HepG2 (cell line): ENCODE measurements around the gene STMN3. TPM values are rescaled to one million over a fixed set of nuclear protein-coding genes. Genes with fewer than 3 reads are reported as not detected.

ENCODE experiments used
- ADNP ChIP-seq: sonication (generic); formaldehyde crosslinking; IDR thresholded peaks from 2 replicates; pipeline ENCODE4 v1.4.0; 2020; ENCODE audit warnings: missing genetic modification reagents
- FOXK1 ChIP-seq: sonication (generic); formaldehyde crosslinking; IDR thresholded peaks from 2 replicates; pipeline ENCODE4 v1.4.0; 2020; ENCODE audit warnings: low read depth, missing genetic modification reagents, borderline replicate concordance
- GZF1 ChIP-seq: sonication (generic); formaldehyde crosslinking; IDR thresholded peaks from 2 replicates; pipeline ENCODE4 v1.5.1; 2020; ENCODE audit warnings: mild to moderate bottlenecking, missing genetic modification reagents
- KDM2A ChIP-seq: sonication (generic); formaldehyde crosslinking; IDR thresholded peaks from 2 replicates; pipeline ENCODE4 v1.4.0; 2020; ENCODE audit warnings: low read depth, missing genetic modification reagents, borderline replicate concordance
- KDM4B ChIP-seq: sonication (generic); formaldehyde crosslinking; IDR thresholded peaks from 2 replicates; pipeline ENCODE4 v1.4.0; 2020; ENCODE audit warnings: missing genetic modification reagents
- MEIS2 ChIP-seq: sonication (generic); formaldehyde crosslinking; IDR thresholded peaks from 2 replicates; pipeline ENCODE4 v1.9.0; 2021; ENCODE audit warnings: mild to moderate bottlenecking, missing genetic modification reagents
- TAF1 ChIP-seq: sonication (generic); formaldehyde crosslinking; IDR thresholded peaks from 2 replicates; pipeline ENCODE4 v1.4.0; 2020; ENCODE audit warnings: missing genetic modification reagents
- TARDBP ChIP-seq: sonication (generic); formaldehyde crosslinking; IDR thresholded peaks from 2 replicates; pipeline ENCODE4 v1.8.0; 2022; ENCODE audit warnings: mild to moderate bottlenecking, missing genetic modification reagents
- TOPORS ChIP-seq: sonication (generic); formaldehyde crosslinking; IDR thresholded peaks from 2 replicates; pipeline ENCODE4 v1.8.0; 2023; ENCODE audit warnings: mild to moderate bottlenecking, missing genetic modification reagents
- WIZ ChIP-seq: sonication (generic); formaldehyde crosslinking; IDR thresholded peaks from 2 replicates; pipeline ENCODE4 v1.5.1; 2020; ENCODE audit warnings: mild to moderate bottlenecking, missing genetic modification reagents
- ZC3H13 ChIP-seq: sonication (generic); formaldehyde crosslinking; IDR thresholded peaks from 2 replicates; pipeline ENCODE4 v1.8.1; 2023; ENCODE audit warnings: mild to moderate bottlenecking, missing genetic modification reagents, moderate library complexity
- ZFP36L1 ChIP-seq: sonication (generic); formaldehyde crosslinking; IDR thresholded peaks from 2 replicates; pipeline ENCODE4 v1.8.0; 2022; ENCODE audit warnings: mild to moderate bottlenecking, missing genetic modification reagents, moderate library complexity
- ZNF138 ChIP-seq: sonication (generic); formaldehyde crosslinking; IDR thresholded peaks from 2 replicates; pipeline ENCODE4 v1.5.0; 2020; ENCODE audit warnings: mild to moderate bottlenecking, low read depth, missing genetic modification reagents
- ZNF317 ChIP-seq: sonication (generic); formaldehyde crosslinking; IDR thresholded peaks from 2 replicates; pipeline ENCODE4 v1.5.0; 2020; ENCODE audit warnings: mild to moderate bottlenecking, missing genetic modification reagents
- ZNF598 ChIP-seq: sonication (generic); formaldehyde crosslinking; IDR thresholded peaks from 2 replicates; pipeline ENCODE4 v1.5.1; 2020; ENCODE audit warnings: mild to moderate bottlenecking, missing genetic modification reagents, borderline replicate concordance
- ZNF75D ChIP-seq: sonication (generic); formaldehyde crosslinking; IDR thresholded peaks from 2 replicates; pipeline ENCODE4 v1.8.1; 2023; ENCODE audit warnings: missing genetic modification reagents, mild to moderate bottlenecking, borderline replicate concordance
- ZSCAN29 ChIP-seq: sonication (generic); formaldehyde crosslinking; conservative IDR thresholded peaks from 2 replicates; pipeline ENCODE4 v1.4.0; 2020; ENCODE audit warnings: mild to moderate bottlenecking, missing genetic modification reagents
- polyA plus RNA-seq, 8 experiments: library from polyadenylated mRNA; depleted of rRNA in 3 of 8; stranded (reverse) in 7 of 8; unstranded in 1 of 8; fragments of >200 nt; fragmentation: Illumina TruSeq in 4 of 8; extraction: Trizol in 4 of 8; gene quantifications; 2 replicates each; pipeline versions ENCODE4 v1.2.1 to v1.2.3, GENCODE V29; 2011 to 2016; ENCODE audit warnings: low read depth in 4 of 8, missing spikeins in 1 of 8, mixed read lengths in 1 of 8; ENCODE audit not compliant: insufficient read depth in 1 of 8
- total RNA-seq, 5 experiments: library from RNA; depleted of rRNA; stranded (reverse); fragments of >200 nt; fragmentation: Illumina TruSeq; extraction: Trizol; gene quantifications; 2 replicates each; pipeline ENCODE4 v1.2.3, GENCODE V29; 2016; ENCODE audit warnings: low read depth in 1 of 5
- TF ChIP-seq, protein P1 (sequence below): sonication (generic); formaldehyde crosslinking; IDR thresholded peaks from 2 replicates; pipeline ENCODE4 v1.8.0; 2023; ENCODE audit warnings: mild to moderate bottlenecking, missing genetic modification reagents
- TF ChIP-seq, protein P2 (sequence below): IDR thresholded peaks from 2 replicates; pipeline ENCODE4 v1.6.1; 2016; ENCODE audit warnings: low read depth, control low read depth
- TF ChIP-seq, protein P3 (sequence below): sonication (generic); formaldehyde crosslinking; IDR thresholded peaks from 2 replicates; pipeline ENCODE4 v1.5.1; 2020; ENCODE audit warnings: mild to moderate bottlenecking, missing genetic modification reagents, borderline replicate concordance
- TF ChIP-seq, protein P4 (sequence below): sonication (generic); formaldehyde crosslinking; IDR thresholded peaks from 2 replicates; pipeline ENCODE4 v1.4.0; 2020; ENCODE audit warnings: missing genetic modification reagents

STMN3 gene
- total and polyA plus RNA-seq, 2 of the 13 experiments (the other 11 are each of a cell fraction or from before 2014, with no cell fraction given) = 21.0 to 48.3 TPM

DNA sequence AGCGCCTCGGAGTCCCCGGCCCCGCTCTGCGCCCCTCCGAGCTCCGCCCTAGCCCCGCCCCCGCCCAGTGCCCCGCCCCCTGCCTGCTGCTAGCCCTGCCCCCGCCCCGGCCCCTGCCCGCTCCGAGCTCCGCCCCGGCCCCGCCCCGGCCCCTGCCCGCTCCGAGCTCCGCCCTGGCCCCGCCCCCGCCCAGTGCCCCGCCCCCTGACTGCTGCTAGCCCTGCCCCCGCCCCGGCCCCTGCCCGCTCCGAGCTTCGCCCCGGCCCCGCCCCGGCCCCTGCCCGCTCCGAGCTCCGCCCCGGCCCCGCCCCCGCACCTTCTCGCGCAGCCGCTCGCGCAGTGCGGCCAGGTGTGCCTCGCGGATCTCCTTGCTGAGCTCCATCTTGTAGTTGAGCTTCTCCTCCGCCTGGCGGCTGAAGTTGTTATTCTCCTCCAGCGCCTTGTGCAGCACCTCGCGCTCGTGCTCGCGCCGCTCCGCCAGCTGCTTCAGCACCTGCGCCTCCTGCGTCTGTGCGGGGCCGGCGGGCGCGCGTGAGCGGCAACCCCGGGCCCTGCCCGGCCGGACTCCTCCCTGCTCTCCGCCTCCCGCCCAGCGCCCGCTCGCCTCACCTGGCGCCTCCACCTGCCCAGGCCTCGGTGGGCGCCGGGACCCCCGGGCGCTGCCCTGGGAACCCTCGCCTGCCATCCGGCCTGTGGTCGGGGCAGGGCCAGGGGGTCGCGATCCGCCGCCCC is 11.3 kb downstream of the STMN3 start (continued):
- TF ChIP-seq ZC3H13 (CRISPR knock-in tag) (peak; percentile 86; the same call in 1 of the 2 replicates), FOXK1 (peak; percentile 50; the same call in 1 of the 2 replicates), TAF1 (CRISPR knock-in tag) (peak; percentile 74), KDM4B (CRISPR knock-in tag) (peak; percentile 86; the same call in 1 of the 2 replicates), MEIS2 (CRISPR knock-in tag) (no peak; the same call in 1 of the 2 replicates), KDM2A (CRISPR knock-in tag) (peak; percentile 86), ZNF138 (CRISPR knock-in tag) (no peak), ZNF75D (CRISPR knock-in tag) (no peak), TOPORS (CRISPR knock-in tag) (no peak), WIZ (CRISPR knock-in tag) (peak; percentile 75; the same call in 1 of the 2 replicates), ZFP36L1 (CRISPR knock-in tag) (no peak), ZNF598 (CRISPR knock-in tag) (no peak), ZSCAN29 (CRISPR knock-in tag) (no peak), ZNF317 (CRISPR knock-in tag) (no peak), ADNP (CRISPR knock-in tag) (no peak), TARDBP (CRISPR knock-in tag) (peak; percentile 41; the same call in 1 of the 2 replicates), GZF1 (no peak)
- TF ChIP-seq, protein P1, sequence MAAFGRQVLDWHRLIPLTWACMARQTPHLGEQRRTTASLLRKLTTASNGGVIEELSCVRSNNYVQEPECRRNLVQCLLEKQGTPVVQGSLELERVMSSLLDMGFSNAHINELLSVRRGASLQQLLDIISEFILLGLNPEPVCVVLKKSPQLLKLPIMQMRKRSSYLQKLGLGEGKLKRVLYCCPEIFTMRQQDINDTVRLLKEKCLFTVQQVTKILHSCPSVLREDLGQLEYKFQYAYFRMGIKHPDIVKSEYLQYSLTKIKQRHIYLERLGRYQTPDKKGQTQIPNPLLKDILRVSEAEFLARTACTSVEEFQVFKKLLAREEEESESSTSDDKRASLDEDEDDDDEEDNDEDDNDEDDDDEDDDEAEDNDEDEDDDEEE (CRISPR knock-in tag) = peak; percentile 85; the same call in 1 of the 2 replicates
- TF ChIP-seq, protein P2, sequence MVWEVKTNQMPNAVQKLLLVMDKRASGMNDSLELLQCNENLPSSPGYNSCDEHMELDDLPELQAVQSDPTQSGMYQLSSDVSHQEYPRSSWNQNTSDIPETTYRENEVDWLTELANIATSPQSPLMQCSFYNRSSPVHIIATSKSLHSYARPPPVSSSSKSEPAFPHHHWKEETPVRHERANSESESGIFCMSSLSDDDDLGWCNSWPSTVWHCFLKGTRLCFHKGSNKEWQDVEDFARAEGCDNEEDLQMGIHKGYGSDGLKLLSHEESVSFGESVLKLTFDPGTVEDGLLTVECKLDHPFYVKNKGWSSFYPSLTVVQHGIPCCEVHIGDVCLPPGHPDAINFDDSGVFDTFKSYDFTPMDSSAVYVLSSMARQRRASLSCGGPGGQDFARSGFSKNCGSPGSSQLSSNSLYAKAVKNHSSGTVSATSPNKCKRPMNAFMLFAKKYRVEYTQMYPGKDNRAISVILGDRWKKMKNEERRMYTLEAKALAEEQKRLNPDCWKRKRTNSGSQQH (CRISPR knock-in tag) = no peak
- TF ChIP-seq, protein P3, sequence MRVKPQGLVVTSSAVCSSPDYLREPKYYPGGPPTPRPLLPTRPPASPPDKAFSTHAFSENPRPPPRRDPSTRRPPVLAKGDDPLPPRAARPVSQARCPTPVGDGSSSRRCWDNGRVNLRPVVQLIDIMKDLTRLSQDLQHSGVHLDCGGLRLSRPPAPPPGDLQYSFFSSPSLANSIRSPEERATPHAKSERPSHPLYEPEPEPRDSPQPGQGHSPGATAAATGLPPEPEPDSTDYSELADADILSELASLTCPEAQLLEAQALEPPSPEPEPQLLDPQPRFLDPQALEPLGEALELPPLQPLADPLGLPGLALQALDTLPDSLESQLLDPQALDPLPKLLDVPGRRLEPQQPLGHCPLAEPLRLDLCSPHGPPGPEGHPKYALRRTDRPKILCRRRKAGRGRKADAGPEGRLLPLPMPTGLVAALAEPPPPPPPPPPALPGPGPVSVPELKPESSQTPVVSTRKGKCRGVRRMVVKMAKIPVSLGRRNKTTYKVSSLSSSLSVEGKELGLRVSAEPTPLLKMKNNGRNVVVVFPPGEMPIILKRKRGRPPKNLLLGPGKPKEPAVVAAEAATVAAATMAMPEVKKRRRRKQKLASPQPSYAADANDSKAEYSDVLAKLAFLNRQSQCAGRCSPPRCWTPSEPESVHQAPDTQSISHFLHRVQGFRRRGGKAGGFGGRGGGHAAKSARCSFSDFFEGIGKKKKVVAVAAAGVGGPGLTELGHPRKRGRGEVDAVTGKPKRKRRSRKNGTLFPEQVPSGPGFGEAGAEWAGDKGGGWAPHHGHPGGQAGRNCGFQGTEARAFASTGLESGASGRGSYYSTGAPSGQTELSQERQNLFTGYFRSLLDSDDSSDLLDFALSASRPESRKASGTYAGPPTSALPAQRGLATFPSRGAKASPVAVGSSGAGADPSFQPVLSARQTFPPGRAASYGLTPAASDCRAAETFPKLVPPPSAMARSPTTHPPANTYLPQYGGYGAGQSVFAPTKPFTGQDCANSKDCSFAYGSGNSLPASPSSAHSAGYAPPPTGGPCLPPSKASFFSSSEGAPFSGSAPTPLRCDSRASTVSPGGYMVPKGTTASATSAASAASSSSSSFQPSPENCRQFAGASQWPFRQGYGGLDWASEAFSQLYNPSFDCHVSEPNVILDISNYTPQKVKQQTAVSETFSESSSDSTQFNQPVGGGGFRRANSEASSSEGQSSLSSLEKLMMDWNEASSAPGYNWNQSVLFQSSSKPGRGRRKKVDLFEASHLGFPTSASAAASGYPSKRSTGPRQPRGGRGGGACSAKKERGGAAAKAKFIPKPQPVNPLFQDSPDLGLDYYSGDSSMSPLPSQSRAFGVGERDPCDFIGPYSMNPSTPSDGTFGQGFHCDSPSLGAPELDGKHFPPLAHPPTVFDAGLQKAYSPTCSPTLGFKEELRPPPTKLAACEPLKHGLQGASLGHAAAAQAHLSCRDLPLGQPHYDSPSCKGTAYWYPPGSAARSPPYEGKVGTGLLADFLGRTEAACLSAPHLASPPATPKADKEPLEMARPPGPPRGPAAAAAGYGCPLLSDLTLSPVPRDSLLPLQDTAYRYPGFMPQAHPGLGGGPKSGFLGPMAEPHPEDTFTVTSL = no peak
- TF ChIP-seq, protein P4, sequence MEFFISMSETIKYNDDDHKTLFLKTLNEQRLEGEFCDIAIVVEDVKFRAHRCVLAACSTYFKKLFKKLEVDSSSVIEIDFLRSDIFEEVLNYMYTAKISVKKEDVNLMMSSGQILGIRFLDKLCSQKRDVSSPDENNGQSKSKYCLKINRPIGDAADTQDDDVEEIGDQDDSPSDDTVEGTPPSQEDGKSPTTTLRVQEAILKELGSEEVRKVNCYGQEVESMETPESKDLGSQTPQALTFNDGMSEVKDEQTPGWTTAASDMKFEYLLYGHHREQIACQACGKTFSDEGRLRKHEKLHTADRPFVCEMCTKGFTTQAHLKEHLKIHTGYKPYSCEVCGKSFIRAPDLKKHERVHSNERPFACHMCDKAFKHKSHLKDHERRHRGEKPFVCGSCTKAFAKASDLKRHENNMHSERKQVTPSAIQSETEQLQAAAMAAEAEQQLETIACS (CRISPR knock-in tag) = peak; percentile 91
